Thyroid gland (tissue), 4 donors: ENCODE data around the gene IFI35.

Experiments
- POLR2A ChIP-seq, 2 donors: fragments of 450-650 bp; IDR thresholded peaks; one replicate each; pipeline ENCODE4 v1.6.1; 2017; ENCODE audit warnings: antibody characterized with exemption in 2 of 2, mild to moderate bottlenecking in 2 of 2, moderate library complexity in 1 of 2
- TF ChIP-seq, protein P1 (sequence below), 6 experiments: fragments of 200-600 bp in 3 of 6; fragments of 450-650 bp in 3 of 6; sonication (generic) in 3 of 6; IDR thresholded peaks; one replicate each; pipeline ENCODE4 v1.5.1; 2016 to 2019; ENCODE audit warnings: antibody characterized with exemption in 6 of 6, mild to moderate bottlenecking in 2 of 6, inconsistent platforms in 1 of 6, moderate library complexity in 1 of 6

DNA sequence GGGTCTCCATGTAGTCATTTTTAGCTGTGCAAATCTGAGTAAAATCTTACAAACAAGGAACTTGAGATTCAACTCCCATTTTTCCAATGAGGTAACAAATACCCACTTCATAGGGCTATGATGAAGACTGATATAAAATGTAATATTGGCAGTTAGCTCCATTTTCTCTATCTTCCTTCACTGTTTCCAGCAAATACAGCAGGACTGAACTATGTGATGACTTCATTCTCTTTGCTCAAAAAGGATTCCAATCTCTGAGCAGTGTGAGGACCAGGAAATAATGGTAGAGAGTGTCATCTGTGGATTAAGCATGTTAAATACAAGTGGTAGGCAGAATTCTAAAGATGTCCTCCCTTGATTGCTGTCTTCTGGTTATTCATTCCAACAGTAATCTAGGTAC lies 36.7 kb downstream of the IFI35 start:
- TF ChIP-seq, protein P1, sequence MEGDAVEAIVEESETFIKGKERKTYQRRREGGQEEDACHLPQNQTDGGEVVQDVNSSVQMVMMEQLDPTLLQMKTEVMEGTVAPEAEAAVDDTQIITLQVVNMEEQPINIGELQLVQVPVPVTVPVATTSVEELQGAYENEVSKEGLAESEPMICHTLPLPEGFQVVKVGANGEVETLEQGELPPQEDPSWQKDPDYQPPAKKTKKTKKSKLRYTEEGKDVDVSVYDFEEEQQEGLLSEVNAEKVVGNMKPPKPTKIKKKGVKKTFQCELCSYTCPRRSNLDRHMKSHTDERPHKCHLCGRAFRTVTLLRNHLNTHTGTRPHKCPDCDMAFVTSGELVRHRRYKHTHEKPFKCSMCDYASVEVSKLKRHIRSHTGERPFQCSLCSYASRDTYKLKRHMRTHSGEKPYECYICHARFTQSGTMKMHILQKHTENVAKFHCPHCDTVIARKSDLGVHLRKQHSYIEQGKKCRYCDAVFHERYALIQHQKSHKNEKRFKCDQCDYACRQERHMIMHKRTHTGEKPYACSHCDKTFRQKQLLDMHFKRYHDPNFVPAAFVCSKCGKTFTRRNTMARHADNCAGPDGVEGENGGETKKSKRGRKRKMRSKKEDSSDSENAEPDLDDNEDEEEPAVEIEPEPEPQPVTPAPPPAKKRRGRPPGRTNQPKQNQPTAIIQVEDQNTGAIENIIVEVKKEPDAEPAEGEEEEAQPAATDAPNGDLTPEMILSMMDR (IDR thresholded peaks at IDR 0.05): no peak
- no peak for TF ChIP-seq POLR2A (IDR thresholded peaks at IDR 0.05)
